H1 (cell line): ENCODE data around the gene CADPS. TPM values are rescaled to one million over a fixed set of nuclear protein-coding genes. Genes with fewer than 3 reads are reported as not detected.

Experiments used
- CTCF ChIA-PET: fragments of 300-600 bp; sonication (Branson Sonifier 250); formaldehyde crosslinking; loops from one replicate; lab custom pipeline; 2021; ENCODE audit not compliant: partially characterized antibody; lab: Charles Lee
- POLR2A ChIA-PET: fragments of 300-600 bp; sonication (Branson Sonifier 250); formaldehyde crosslinking; loops from one replicate; lab custom pipeline; 2021; ENCODE audit warnings: inconsistent platforms; ENCODE audit not compliant: partially characterized antibody; lab: Charles Lee
- DNase-seq, 2 experiments: peaks; one replicate each; pipeline versions ENCODE4 v3.0.0 to v3.0.0-alpha.2; 2010 to 2022; ENCODE audit warnings: low spot score in 2 of 2, low read depth in 1 of 2, mixed read lengths in 1 of 2
- FAIRE-seq: peaks from 2 replicates; lab custom pipeline; 2011; peaks lifted over from hg19 to GRCh38; lab: Jason Lieb, UNC
- H2AFZ ChIP-seq: 2 replicates; pipeline ENCODE4 v1.8.1; 2012; ENCODE audit warnings: low read length, inconsistent platforms
- H2AK5ac ChIP-seq: 2 replicates; pipeline ENCODE4 v1.6.1; 2013; ENCODE audit warnings: low read depth, low read length
- H2BK120ac ChIP-seq: replicated peaks from 2 replicates; pipeline ENCODE3; 2013; ENCODE audit warnings: low read depth, low read length, inconsistent platforms
- H2BK12ac ChIP-seq: 2 replicates; pipeline ENCODE4 v1.6.1; 2013; ENCODE audit warnings: low read depth, low read length
- H2BK15ac ChIP-seq: 2 replicates; pipeline ENCODE4 v1.6.1; 2013; ENCODE audit warnings: low read length
- H2BK20ac ChIP-seq: 2 replicates; pipeline ENCODE4 v1.6.1; 2013; ENCODE audit warnings: low read length
- H2BK5ac ChIP-seq: 2 replicates; pipeline ENCODE4 v1.6.1; 2013; ENCODE audit warnings: low read depth, low read length
- H3K14ac ChIP-seq: 2 replicates; pipeline ENCODE4 v1.6.1; 2013; ENCODE audit warnings: inconsistent platforms; ENCODE audit not compliant: insufficient read length
- H3K18ac ChIP-seq: 2 replicates; pipeline ENCODE4 v1.6.1; 2013; ENCODE audit warnings: low read length; ENCODE audit errors: extremely low read depth
- H3K23ac ChIP-seq: 2 replicates; pipeline ENCODE4 v1.6.1; 2013; ENCODE audit warnings: inconsistent platforms; ENCODE audit not compliant: insufficient read length
- H3K23me2 ChIP-seq: 2 replicates; pipeline ENCODE4 v1.6.1; 2013; ENCODE audit warnings: low read depth, low read length
- H3K27ac ChIP-seq: 2 replicates; pipeline ENCODE4 v1.6.1; 2011; ENCODE audit warnings: low read depth, low read length, inconsistent platforms
- H3K27me3 ChIP-seq, 4 experiments: replicated peaks in 1 of 4; 1 replicate in 1 of 4; 2 replicates in 3 of 4; pipeline versions ENCODE4 v1.6.1 to v1.8.1; 2011 to 2013; ENCODE audit warnings: low read length in 3 of 4, mild to moderate bottlenecking in 3 of 4, inconsistent platforms in 2 of 4, mixed read lengths in 2 of 4, moderate library complexity in 1 of 4; ENCODE audit not compliant: control insufficient read depth in 3 of 4, insufficient read depth in 3 of 4; ENCODE audit errors: extremely low read depth in 1 of 4
- H3K36me3 ChIP-seq, 4 experiments: 2 replicates each; pipeline versions ENCODE4 v1.6.1 to v1.8.1; 2011 to 2013; ENCODE audit warnings: mild to moderate bottlenecking in 4 of 4, low read length in 3 of 4, moderate library complexity in 2 of 4, control low read depth in 1 of 4, inconsistent platforms in 1 of 4; ENCODE audit not compliant: insufficient read depth in 4 of 4, control insufficient read depth in 2 of 4
- H3K4ac ChIP-seq: replicated peaks from 2 replicates; pipeline ENCODE3; 2013; ENCODE audit warnings: low read length, low read depth, mixed read lengths, inconsistent platforms; ENCODE audit not compliant: insufficient read length
- H3K4me1 ChIP-seq, 4 experiments: replicated peaks in 1 of 4; 1 replicate in 1 of 4; 2 replicates in 3 of 4; pipeline versions ENCODE4 v1.6.1 to v1.8.1; 2011 to 2013; ENCODE audit warnings: low read length in 3 of 4, inconsistent platforms in 2 of 4, mixed read lengths in 1 of 4; ENCODE audit not compliant: insufficient read depth in 4 of 4, control insufficient read depth in 3 of 4
- H3K4me2 ChIP-seq, 2 experiments: 2 replicates each; pipeline versions ENCODE4 v1.6.1 to v1.8.1; 2011 to 2013; ENCODE audit warnings: low read depth in 2 of 2, low read length in 2 of 2, control low read depth in 1 of 2, inconsistent platforms in 1 of 2, mild to moderate bottlenecking in 1 of 2; ENCODE audit not compliant: insufficient read depth in 1 of 2
- H3K4me3 ChIP-seq, 4 experiments: fragments of 200-600, 300-600 bp in 1 of 4; sonication (generic), shearing (Covaris generic), sonication (Bioruptor Twin) in 1 of 4; 2 replicates each; pipeline versions ENCODE4 v1.5.1 to v1.8.1; 2011 to 2016; ENCODE audit warnings: low read length in 4 of 4, low read depth in 3 of 4, control low read depth in 2 of 4, inconsistent platforms in 2 of 4, mild to moderate bottlenecking in 2 of 4, mixed read lengths in 1 of 4, moderate library complexity in 1 of 4; ENCODE audit not compliant: insufficient read depth in 2 of 4; ENCODE audit errors: extremely low read depth in 1 of 4
- H3K56ac ChIP-seq: replicated peaks from 2 replicates; pipeline ENCODE3; 2013; ENCODE audit warnings: low read depth, mild to moderate bottlenecking, mixed read lengths, low read length, inconsistent platforms; ENCODE audit not compliant: insufficient read length
- H3K79me1 ChIP-seq: 2 replicates; pipeline ENCODE4 v1.6.1; 2013; ENCODE audit warnings: low read depth, low read length, control low read depth
- H3K79me2 ChIP-seq, 2 experiments: 2 replicates each; pipeline versions ENCODE4 v1.6.1 to v1.8.1; 2012 to 2013; ENCODE audit warnings: low read length in 2 of 2, mild to moderate bottlenecking in 2 of 2, inconsistent platforms in 1 of 2; ENCODE audit not compliant: insufficient read depth in 2 of 2, control insufficient read depth in 1 of 2
- H3K9ac ChIP-seq, 4 experiments: replicated peaks in 1 of 4; 1 replicate in 1 of 4; 2 replicates in 3 of 4; pipeline versions ENCODE4 v1.6.1 to v1.8.1; 2011 to 2013; ENCODE audit warnings: low read depth in 3 of 4, low read length in 3 of 4, control low read depth in 2 of 4, mild to moderate bottlenecking in 2 of 4, moderate library complexity in 2 of 4, inconsistent platforms in 1 of 4; ENCODE audit errors: extremely low read depth in 1 of 4
- H3K9me3 ChIP-seq, 2 experiments: 2 replicates each; pipeline versions ENCODE4 v1.6.1 to v1.8.1; 2012 to 2013; ENCODE audit warnings: mild to moderate bottlenecking in 2 of 2, moderate library complexity in 2 of 2, control low read depth in 1 of 2, inconsistent platforms in 1 of 2, low read depth in 1 of 2, low read length in 1 of 2, mixed read lengths in 1 of 2; ENCODE audit not compliant: insufficient read depth in 2 of 2
- H4K20me1 ChIP-seq, 2 experiments: replicated peaks in 1 of 2; 2 replicates each; pipeline versions ENCODE3 to v1.8.1; 2011 to 2013; ENCODE audit warnings: inconsistent platforms in 2 of 2, low read length in 2 of 2, mild to moderate bottlenecking in 1 of 2; ENCODE audit not compliant: insufficient read depth in 2 of 2, control insufficient read depth in 1 of 2
- H4K5ac ChIP-seq: 2 replicates; pipeline ENCODE4 v1.6.1; 2013; ENCODE audit warnings: low read length, low read depth, mixed read lengths, inconsistent platforms; ENCODE audit not compliant: insufficient read length
- H4K8ac ChIP-seq: 2 replicates; pipeline ENCODE4 v1.8.0; 2013; ENCODE audit warnings: mild to moderate bottlenecking, moderate library complexity, low read length, inconsistent platforms; ENCODE audit not compliant: insufficient read depth; ENCODE audit errors: extremely low read depth
- H4K91ac ChIP-seq: replicated peaks from 2 replicates; pipeline ENCODE3; 2013; ENCODE audit warnings: low read length, mixed read lengths, inconsistent platforms; ENCODE audit not compliant: insufficient read length
- BACH1 ChIP-seq: IDR thresholded peaks from 2 replicates; pipeline ENCODE4 v1.6.1; 2012; ENCODE audit warnings: low read length, improper control_type of control experiment
- POLR2A ChIP-seq, 2 experiments: IDR thresholded peaks; 1 replicate in 1 of 2; 2 replicates in 1 of 2; pipeline ENCODE4 v1.6.1; 2011; ENCODE audit warnings: low read depth in 2 of 2, low read length in 2 of 2, mild to moderate bottlenecking in 2 of 2; ENCODE audit errors: control extremely low read depth in 1 of 2
- RNF2 ChIP-seq: fragments of 200-900, 300-1000 bp; sonication (generic); IDR thresholded peaks from 2 replicates; pipeline ENCODE4 v1.7.1; 2016; ENCODE audit warnings: borderline replicate concordance, low read depth, mild to moderate bottlenecking, antibody characterized with exemption, low read length; ENCODE audit not compliant: poor library complexity, severe bottlenecking; ENCODE audit errors: missing control alignments
- SUZ12 ChIP-seq: fragments of 200-600 bp; sonication (generic); IDR thresholded peaks from 2 replicates; pipeline ENCODE4 v1.6.1; 2012; ENCODE audit warnings: mild to moderate bottlenecking, inconsistent platforms, low read length, moderate library complexity, mixed read lengths
- TAF1 ChIP-seq: IDR thresholded peaks from 2 replicates; pipeline ENCODE4 v1.6.1; 2011; ENCODE audit warnings: mild to moderate bottlenecking, low read depth, low read length
- TBP ChIP-seq: IDR thresholded peaks from 2 replicates; pipeline ENCODE4 v1.6.1; 2011; ENCODE audit warnings: low read depth, low read length, improper control_type of control experiment
- YY1 ChIP-seq: IDR thresholded peaks from 2 replicates; pipeline ENCODE4 v1.6.1; 2011; ENCODE audit warnings: low read depth, mild to moderate bottlenecking, low read length
- ZNF274 ChIP-seq: IDR thresholded peaks from 2 replicates; pipeline ENCODE4 v1.7.0; 2012; ENCODE audit warnings: low read length, borderline replicate concordance; ENCODE audit errors: extremely low read depth
- WGBS, 2 experiments: shearing (Covaris generic) in 1 of 2; methylation state at CpG; one replicate each; pipeline versions ENCODE4 v1.1.6 to v1.1.7; 2013 to 2015; ENCODE audit warnings: low lambda C conversion rate in 2 of 2, mixed read lengths in 2 of 2, inconsistent platforms in 1 of 2, low coverage in 1 of 2, missing lambda C conversion rate in 1 of 2; ENCODE audit not compliant: insufficient replicate concordance in 2 of 2, insufficient coverage in 1 of 2, insufficient read length in 1 of 2; ENCODE audit errors: extremely low coverage in 1 of 2, missing lambda C conversion rate in 1 of 2; 5-methylcytosine and 5-hydroxymethylcytosine counted together
- polyA plus RNA-seq, 7 experiments: library from polyadenylated mRNA; depleted of rRNA in 3 of 7; stranded (reverse) in 5 of 7; unstranded in 2 of 7; fragments of >200 nt in 5 of 7; fragments of 200-250 nt in 2 of 7; gene quantifications; 1 replicate in 5 of 7; 2 replicates in 1 of 7; 4 replicates in 1 of 7; pipeline versions ENCODE4 v1.2.1 to v1.2.3, GENCODE V29; 2011 to 2013; ENCODE audit warnings: missing spikeins in 2 of 7, mixed read lengths in 2 of 7
- total RNA-seq: library from RNA; stranded (reverse); fragmentation: NEBNext Ultra II Directional; extraction: Animal tissue kit (Norgen Biotek cat#: 25700); gene quantifications from 2 replicates; pipeline ENCODE4 v1.2.1, GENCODE V29; 2021

CADPS gene
- total and polyA plus RNA-seq, 2 of the 8 experiments (the other 6 are each of a cell fraction or from before 2014, with no cell fraction given), result 7.1 to 10.2 TPM

GRCh38 chr3:62365391-62366125 lies 509.7 kb downstream of the CADPS start:
- H4K91ac ChIP-seq, result no peak overlapping the region
- FAIRE-seq, result peak; percentile 80
- CTCF ChIA-PET, result interaction anchor here (0.9 to 3.5 kb wide), 9 partner anchors 8 to 191 kb away, joined by 3 to 17 read pairs (median 5); partner anchors contain the start of gene FEZF2
- no peak for TF ChIP-seq BACH1
- TF ChIP-seq RNF2, result peak; percentile 65
- no peak for TF ChIP-seq TAF1
- no peak for TF ChIP-seq TBP
- peak; percentile 52; the same call in 1 of the 2 replicates for TF ChIP-seq SUZ12
- no peak for TF ChIP-seq YY1
- TF ChIP-seq ZNF274, result no peak
- no peak for TF ChIP-seq POLR2A (IDR thresholded peaks at IDR 0.05; ENCODE audit: control extremely low read depth in 1 of 2, low read depth in 2 of 2, low read length in 2 of 2)

More at GRCh38 chr3:62365391-62366125, 509.7 kb downstream of the CADPS start:
- Histone ChIP-seq H3K14ac (no peak overlapping the region), H3K9ac (no peak overlapping the region), H3K27me3 (peaks cover 50 to 71% (median 67%) of the 10 kb centered on the region in 4 experiments), H3K4ac (no peak overlapping the region), H2BK15ac (no peak overlapping the region), H3K27ac (no peak overlapping the region), H2BK120ac (no peak overlapping the region), H3K4me1 (peaks cover 13 to 31% (median 22%) of the 10 kb centered on the region in 4 experiments), H3K79me1 (no peaks in the 10 kb centered on the region), H2BK12ac (no peak overlapping the region), H3K79me2 (no peaks in the 10 kb centered on the region), H3K56ac (no peak overlapping the region), H2AFZ (no peak overlapping the region), H3K4me2 (peak overlapping the region; percentile 67 to 90), H3K23ac (no peak overlapping the region), H3K4me3 (peak overlapping the region; percentile 7 to 47 (median 18); a peak in 5 of 8 replicates), H3K23me2 (peaks cover 4% of the 10 kb centered on the region; the same call in 1 of the 2 replicates), H3K18ac (no peak overlapping the region; the same call in 1 of the 2 replicates), H3K9me3 (no peaks in the 10 kb centered on the region), H4K5ac (no peak overlapping the region), H2BK20ac (no peak overlapping the region), H2AK5ac (no peak overlapping the region), H4K8ac (no peak overlapping the region), H2BK5ac (no peak overlapping the region), H3K36me3 (no peaks in the 10 kb centered on the region), H4K20me1 (peaks cover 2 to 3% of the 10 kb centered on the region in 2 experiments)
- POLR2A ChIA-PET, result interaction anchor here (1.9 kb wide), 1 partner anchor 13 kb away, joined by 10 read pairs; no protein-coding TSS in a partner anchor
- peak in 1 of 2 experiments; percentile 46 for DNase-seq
- WGBS, 2 experiments, result 5% methylated on average over 15 of the region's 16 CpGs; no CpG with 5 or more reads in 1 of the 2 experiments
